Testis (tissue), 3 donors: ENCODE results near the gene RAB3B. TPM values are rescaled to one million over a fixed set of nuclear protein-coding genes. Genes with fewer than 3 reads are reported as not detected.
"Not testable (repeated sequence)": the region's sequence is repeated elsewhere in the genome, so short reads cannot be mapped to it uniquely, and the experiment has no call there.

Experiments
- DNase-seq: peaks from one replicate; pipeline ENCODE4 v3.0.0-alpha.2; 2019
- H3K27ac ChIP-seq, 2 donors: fragments of 200-600 bp; sonication (generic); one replicate each; pipeline ENCODE4 v1.5.1; 2019
- H3K27me3 ChIP-seq: fragments of 200-600 bp; sonication (generic); one replicate; pipeline ENCODE4 v1.5.1; 2019
- H3K36me3 ChIP-seq: fragments of 200-600 bp; sonication (generic); one replicate; pipeline ENCODE4 v1.5.1; 2017; ENCODE audit warnings: low read depth; ENCODE audit errors: missing control alignments
- H3K4me1 ChIP-seq: fragments of 200-600 bp; sonication (generic); one replicate; pipeline ENCODE4 v1.5.1; 2019
- H3K4me3 ChIP-seq, 2 donors: fragments of 200-600 bp; sonication (generic); one replicate each; pipeline ENCODE4 v1.5.1; 2017 to 2019
- H3K9me3 ChIP-seq: fragments of 200-600 bp; sonication (generic); one replicate; pipeline ENCODE4 v1.5.1; 2017
- CTCF ChIP-seq, 3 experiments: fragments of 450-650 bp in 2 of 3; fragments of 200-600 bp in 1 of 3; sonication (generic) in 1 of 3; IDR thresholded peaks; one replicate each; pipeline ENCODE4 v1.5.1; 2016 to 2019; ENCODE audit warnings: antibody characterized with exemption in 3 of 3, mild to moderate bottlenecking in 2 of 3, moderate library complexity in 1 of 3
- POLR2A ChIP-seq: fragments of 450-650 bp; IDR thresholded peaks from one replicate; pipeline ENCODE4 v1.6.1; 2017; ENCODE audit warnings: antibody characterized with exemption, mild to moderate bottlenecking, moderate library complexity
- WGBS, 2 donors: methylation state at CpG; one replicate each; pipeline ENCODE4 v1.1.5; 2018; 5-methylcytosine and 5-hydroxymethylcytosine counted together
- intact Hi-C: fragments of 100-400 bp; cut with DNase I; formaldehyde crosslinking; loops from one replicate; pipeline ENCODE4 v1.15.1; 2023; ENCODE audit warnings: low total_unique reads
- polyA plus RNA-seq: library from polyadenylated mRNA; stranded (reverse); fragments of 350-450 nt; fragmentation: Illumina TruSeq; extraction: RNeasy Lipid Tissue Mini Kit (QIAGEN cat#74804); gene quantifications from one replicate; pipeline ENCODE4 v1.2.3, GENCODE V29; 2014; ENCODE audit warnings: low read depth, low replicate concordance; ENCODE audit not compliant: insufficient read depth
- total RNA-seq, 2 donors: library from RNA; depleted of rRNA; stranded (reverse); fragments of >200 nt; gene quantifications; one replicate each; pipeline ENCODE4 v1.2.3, GENCODE V29; 2016

The RAB3B gene
- total and polyA plus RNA-seq, 3 donors from 2014 or later: 0.50 to 1.4 (median 1.4) TPM

GRCh38 chr1:51901151-51901550 is 89.3 kb downstream of the RAB3B start:
- no peak for DNase-seq
- no peaks in the 10 kb centered on the region for H3K9me3 ChIP-seq
- intact Hi-C loops: no loop called here
- H3K4me1 ChIP-seq: no peaks in the 10 kb centered on the region
- WGBS, 2 donors: 92 to 98% methylated on average over 4 of the region's 4 CpGs
- no peaks in the 10 kb centered on the region for H3K27me3 ChIP-seq
- H3K4me3 ChIP-seq: no peak overlapping the region
- H3K27ac ChIP-seq: no peak overlapping the region
- no peak for TF ChIP-seq CTCF (IDR thresholded peaks at IDR 0.05)
- TF ChIP-seq POLR2A: no peak
- H3K36me3 ChIP-seq: no peaks in the 10 kb centered on the region

GRCh38 chr1:51899022-51899421 is 91.5 kb downstream of the RAB3B start:
- Histone ChIP-seq H3K4me3 (no peak overlapping the region), H3K27me3 (no peaks in the 10 kb centered on the region), H3K36me3 (no peaks in the 10 kb centered on the region), H3K27ac (no peak overlapping the region), H3K4me1 (no peaks in the 10 kb centered on the region), H3K9me3 (no peaks in the 10 kb centered on the region)
- TF ChIP-seq POLR2A (no peak), CTCF (IDR thresholded peaks at IDR 0.05) (no peak)
- DNase-seq: no peak
- intact Hi-C loops: no loop called here
- WGBS, 2 donors: 67% methylated on average over 10 of the region's 10 CpGs

- Histone ChIP-seq H3K4me3 (no peak overlapping the region), H3K27me3 (no peaks in the 10 kb centered on the region), H3K4me1 (no peaks in the 10 kb centered on the region), H3K36me3 (no peaks in the 10 kb centered on the region), H3K27ac (no peak overlapping the region), H3K9me3 (no peaks in the 10 kb centered on the region)
- intact Hi-C loops: no loop called here
- WGBS, 2 donors: 63 to 78% methylated on average over 6 of the region's 6 CpGs
- no peak for DNase-seq
- TF ChIP-seq POLR2A (no peak), CTCF (IDR thresholded peaks at IDR 0.05) (no peak)
Observed at GRCh38 chr1:51898090-51898734, 92.3 kb downstream of the RAB3B start.

GRCh38 chr1:51897699-51898031 is 92.8 kb downstream of the RAB3B start:
- DNase-seq: no peak

GRCh38 chr1:51894748-51895147 is 95.8 kb downstream of the RAB3B start:
- H3K4me3 ChIP-seq, H3K36me3 ChIP-seq, H3K27me3 ChIP-seq, H3K9me3 ChIP-seq, DNase-seq, intact Hi-C loops, H3K27ac ChIP-seq, H3K4me1 ChIP-seq: not testable (repeated sequence)
- WGBS, 2 donors: 77 to 87% methylated on average over 2 of the region's 2 CpGs

More at GRCh38 chr1:51897699-51898031, 92.8 kb downstream of the RAB3B start:
- Histone ChIP-seq H3K4me3 (no peak overlapping the region), H3K36me3 (no peaks in the 10 kb centered on the region), H3K27ac (no peak overlapping the region), H3K9me3 (no peaks in the 10 kb centered on the region), H3K27me3 (no peaks in the 10 kb centered on the region), H3K4me1 (no peaks in the 10 kb centered on the region)
- intact Hi-C loops: no loop called here
- no peak for TF ChIP-seq CTCF (IDR thresholded peaks at IDR 0.05)
- no peak for TF ChIP-seq POLR2A
